Endothelial cell (in vitro differentiated cells): ENCODE results near the gene MTFP1. TPM values are rescaled to one million over a fixed set of nuclear protein-coding genes. Genes with fewer than 3 reads are reported as not detected.
"Not testable (repeated sequence)": the region's sequence is repeated elsewhere in the genome, so short reads cannot be mapped to it uniquely, and the experiment has no call there.

Source experiments
- DNase-seq: peaks from one replicate; pipeline ENCODE4 v3.0.0; 2021; ENCODE audit warnings: low spot score
- H3K27ac Mint-ChIP-seq: one replicate; pipeline ENCODE4 v1.8.0; 2021; ENCODE audit warnings: mixed read lengths, inconsistent platforms; ENCODE audit not compliant: unreplicated experiment
- H3K27me3 Mint-ChIP-seq: one replicate; pipeline ENCODE4 v1.8.0; 2021; ENCODE audit warnings: mild to moderate bottlenecking, moderate library complexity, mixed read lengths, inconsistent platforms; ENCODE audit not compliant: unreplicated experiment
- H3K36me3 Mint-ChIP-seq: one replicate; pipeline ENCODE4 v1.8.0; 2021; ENCODE audit warnings: mild to moderate bottlenecking, low read depth, mixed read lengths, inconsistent platforms; ENCODE audit not compliant: unreplicated experiment
- H3K4me1 Mint-ChIP-seq: one replicate; pipeline ENCODE4 v1.8.0; 2021; ENCODE audit warnings: mild to moderate bottlenecking, mixed read lengths, inconsistent platforms; ENCODE audit not compliant: unreplicated experiment
- H3K4me3 Mint-ChIP-seq: one replicate; pipeline ENCODE4 v1.8.0; 2021; ENCODE audit warnings: mild to moderate bottlenecking, mixed read lengths, inconsistent platforms; ENCODE audit not compliant: unreplicated experiment
- H3K9me3 Mint-ChIP-seq: one replicate; pipeline ENCODE4 v1.8.0; 2021; ENCODE audit warnings: mixed read lengths, inconsistent platforms; ENCODE audit not compliant: unreplicated experiment
- total RNA-seq: library from RNA; stranded (reverse); fragmentation: NEBNext Ultra II Directional; extraction: Animal tissue kit (Norgen Biotek cat#: 25700); gene quantifications from one replicate; pipeline ENCODE4 v1.2.1, GENCODE V29; 2021; ENCODE audit not compliant: unreplicated experiment
- TF ChIP-seq, protein P1 (sequence below): fragments of 200-600 bp; sonication (generic); IDR thresholded peaks from one replicate; pipeline ENCODE4 v1.5.0; 2021; ENCODE audit warnings: antibody characterized with exemption; ENCODE audit not compliant: unreplicated experiment

Gene MTFP1
- total RNA-seq, 1 donor from 2014 or later: 30.2 TPM

DNA sequence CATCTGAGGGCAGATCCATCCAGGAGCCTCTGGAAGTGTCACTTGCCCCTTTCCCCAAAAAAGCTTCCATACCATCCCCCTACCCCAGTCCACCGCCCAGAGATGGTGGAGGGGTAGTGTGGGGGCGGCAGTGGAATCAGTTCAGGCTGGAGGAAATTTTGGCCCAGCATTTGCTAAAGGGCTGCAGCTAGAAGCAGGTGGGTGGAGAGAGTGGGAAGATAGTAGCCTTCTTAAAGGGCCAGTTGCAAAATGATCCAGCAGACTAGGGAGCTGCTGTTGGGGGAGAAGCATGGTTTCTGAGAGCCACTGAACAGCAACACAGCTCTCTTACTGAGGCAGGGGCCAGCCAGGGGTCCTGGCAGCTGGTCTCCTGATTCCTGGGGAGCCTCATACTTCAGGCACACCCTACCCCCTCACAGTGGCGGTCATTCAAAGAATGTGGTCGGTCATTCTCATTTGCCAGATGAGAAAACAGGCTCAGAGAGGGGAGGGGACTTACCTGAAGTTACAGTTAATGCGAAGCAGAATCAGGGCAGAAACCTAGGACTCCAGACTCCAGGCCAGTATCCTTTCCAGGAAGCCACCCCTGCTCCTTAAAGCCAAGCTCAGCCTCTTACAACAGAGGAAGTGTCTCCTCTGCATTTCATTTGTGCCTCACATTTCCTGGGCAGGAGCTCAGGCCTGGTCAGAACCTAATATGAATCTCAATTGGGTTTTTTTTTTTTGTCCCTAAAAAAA is 23.4 kb upstream of the MTFP1 start:
- Mint-ChIP-seq H3K36me3 (no peaks in the 10 kb centered on the region), H3K9me3 (no peaks in the 10 kb centered on the region), H3K27me3 (peaks cover 13% of the 10 kb centered on the region), H3K27ac (no peak overlapping the region), H3K4me3 (no peak overlapping the region), H3K4me1 (peaks cover 15% of the 10 kb centered on the region)
- no peak for DNase-seq
- TF ChIP-seq, protein P1, sequence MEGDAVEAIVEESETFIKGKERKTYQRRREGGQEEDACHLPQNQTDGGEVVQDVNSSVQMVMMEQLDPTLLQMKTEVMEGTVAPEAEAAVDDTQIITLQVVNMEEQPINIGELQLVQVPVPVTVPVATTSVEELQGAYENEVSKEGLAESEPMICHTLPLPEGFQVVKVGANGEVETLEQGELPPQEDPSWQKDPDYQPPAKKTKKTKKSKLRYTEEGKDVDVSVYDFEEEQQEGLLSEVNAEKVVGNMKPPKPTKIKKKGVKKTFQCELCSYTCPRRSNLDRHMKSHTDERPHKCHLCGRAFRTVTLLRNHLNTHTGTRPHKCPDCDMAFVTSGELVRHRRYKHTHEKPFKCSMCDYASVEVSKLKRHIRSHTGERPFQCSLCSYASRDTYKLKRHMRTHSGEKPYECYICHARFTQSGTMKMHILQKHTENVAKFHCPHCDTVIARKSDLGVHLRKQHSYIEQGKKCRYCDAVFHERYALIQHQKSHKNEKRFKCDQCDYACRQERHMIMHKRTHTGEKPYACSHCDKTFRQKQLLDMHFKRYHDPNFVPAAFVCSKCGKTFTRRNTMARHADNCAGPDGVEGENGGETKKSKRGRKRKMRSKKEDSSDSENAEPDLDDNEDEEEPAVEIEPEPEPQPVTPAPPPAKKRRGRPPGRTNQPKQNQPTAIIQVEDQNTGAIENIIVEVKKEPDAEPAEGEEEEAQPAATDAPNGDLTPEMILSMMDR: no peak

DNA sequence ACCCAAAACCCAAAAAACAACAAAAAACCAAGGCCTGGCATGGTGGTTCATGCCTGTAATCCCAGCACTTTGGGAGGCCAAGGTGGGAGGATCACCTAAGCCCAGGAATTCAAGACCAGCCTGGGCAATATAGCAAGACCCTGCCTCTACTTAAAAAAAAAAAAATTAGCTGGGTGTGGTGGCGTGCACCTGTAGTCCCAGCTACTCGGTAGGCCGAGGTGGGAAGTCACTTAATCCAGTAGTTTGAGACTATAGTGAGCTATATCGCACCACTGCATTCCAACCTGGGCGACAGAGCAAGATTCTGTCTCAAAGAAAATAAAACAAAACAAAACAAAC is 22.8 kb upstream of the MTFP1 start:
- not testable (repeated sequence) for H3K27ac Mint-ChIP-seq, H3K9me3 Mint-ChIP-seq, H3K27me3 Mint-ChIP-seq, H3K4me3 Mint-ChIP-seq, H3K36me3 Mint-ChIP-seq, DNase-seq
- peaks cover 13% of the 10 kb centered on the region for H3K4me1 Mint-ChIP-seq

DNA sequence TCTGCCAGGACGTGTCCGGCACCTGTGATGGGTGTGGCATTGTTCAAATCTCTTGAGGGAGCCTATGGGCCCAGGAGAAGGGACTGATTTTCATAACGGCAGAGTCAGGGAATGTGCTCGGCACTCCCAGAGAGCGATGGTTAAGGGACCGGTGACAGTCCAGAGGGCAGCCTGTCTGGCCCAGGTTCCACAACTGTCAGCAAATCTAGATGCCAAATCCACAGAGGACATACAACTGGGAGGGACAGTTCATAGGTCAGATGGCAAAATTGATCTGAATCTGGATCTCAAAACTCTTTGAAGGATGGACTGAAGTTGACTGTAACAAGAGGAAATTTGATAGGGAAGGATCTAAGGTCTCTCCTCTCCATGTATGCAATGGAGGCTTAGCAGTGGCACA is 21.3 kb upstream of the MTFP1 start:
- Mint-ChIP-seq H3K9me3 (no peaks in the 10 kb centered on the region), H3K4me1 (peaks cover 7% of the 10 kb centered on the region), H3K4me3 (no peak overlapping the region), H3K27ac (no peak overlapping the region), H3K36me3 (peaks cover 2% of the 10 kb centered on the region), H3K27me3 (peaks cover 9% of the 10 kb centered on the region)
- TF ChIP-seq, protein P1: no peak
- DNase-seq: no peak

DNA sequence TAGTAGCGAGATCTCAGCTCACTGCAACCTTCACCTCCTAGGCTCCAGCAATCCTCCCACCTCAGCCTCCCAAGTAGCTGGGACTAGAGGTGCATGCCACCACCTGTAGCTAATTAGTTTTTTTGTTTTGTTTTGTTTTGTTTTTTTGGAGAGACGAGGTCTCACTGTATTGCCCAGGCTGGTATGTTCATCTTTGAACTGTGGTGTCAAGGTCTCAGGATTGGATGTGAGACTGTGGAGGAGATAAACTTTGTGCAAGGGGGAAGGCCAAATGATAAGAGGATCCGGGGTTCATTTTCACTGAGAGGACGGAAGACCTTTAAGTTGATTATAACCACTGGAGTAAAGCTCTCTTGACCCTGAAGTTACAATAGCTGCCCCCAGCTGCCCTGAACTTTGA is 19.8 kb upstream of the MTFP1 start:
- H3K9me3 Mint-ChIP-seq: no peaks in the 10 kb centered on the region
- H3K4me3 Mint-ChIP-seq: no peak overlapping the region
- peaks cover 7% of the 10 kb centered on the region for H3K4me1 Mint-ChIP-seq
- TF ChIP-seq, protein P1: no peak
- H3K27me3 Mint-ChIP-seq: peaks cover 9% of the 10 kb centered on the region
- peaks cover 4% of the 10 kb centered on the region for H3K36me3 Mint-ChIP-seq
- no peak for DNase-seq
- H3K27ac Mint-ChIP-seq: no peak overlapping the region

DNA sequence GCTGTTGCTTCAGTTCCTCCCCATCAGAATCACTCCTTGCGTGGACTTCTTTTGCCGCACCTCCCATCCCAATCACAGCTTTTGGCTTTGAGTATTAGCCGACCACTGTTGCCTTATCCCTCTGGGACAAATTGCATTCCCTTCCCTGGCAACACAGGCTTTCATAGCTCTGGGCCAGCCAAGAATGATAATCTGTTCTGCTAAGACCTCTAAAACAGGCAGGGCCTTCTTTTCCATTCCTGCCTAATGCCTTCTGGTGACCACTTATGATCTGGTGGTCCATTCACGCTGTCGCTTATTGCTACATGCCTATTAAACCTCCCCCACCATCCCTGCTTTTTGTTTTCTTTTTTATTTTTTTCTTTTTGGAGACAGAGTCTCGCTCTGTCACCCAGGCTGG is 19.2 kb upstream of the MTFP1 start:
- Mint-ChIP-seq H3K36me3 (peaks cover 7% of the 10 kb centered on the region), H3K27me3 (peaks cover 9% of the 10 kb centered on the region), H3K27ac (no peak overlapping the region), H3K4me1 (peaks cover 7% of the 10 kb centered on the region), H3K9me3 (no peaks in the 10 kb centered on the region), H3K4me3 (no peak overlapping the region)
- TF ChIP-seq, protein P1: no peak
- no peak for DNase-seq
